HG03025 (cell line): ENCODE measurements around the gene KIF18B.

Experiments
- ATAC-seq: cut with Tn5 transposase; IDR thresholded peaks from one replicate; pipeline ENCODE4 v1.9.1; 2021; ENCODE audit warnings: mild to moderate bottlenecking, moderate library complexity; ENCODE audit not compliant: unreplicated experiment, low FRiP score

Gene KIF18B

DNA sequence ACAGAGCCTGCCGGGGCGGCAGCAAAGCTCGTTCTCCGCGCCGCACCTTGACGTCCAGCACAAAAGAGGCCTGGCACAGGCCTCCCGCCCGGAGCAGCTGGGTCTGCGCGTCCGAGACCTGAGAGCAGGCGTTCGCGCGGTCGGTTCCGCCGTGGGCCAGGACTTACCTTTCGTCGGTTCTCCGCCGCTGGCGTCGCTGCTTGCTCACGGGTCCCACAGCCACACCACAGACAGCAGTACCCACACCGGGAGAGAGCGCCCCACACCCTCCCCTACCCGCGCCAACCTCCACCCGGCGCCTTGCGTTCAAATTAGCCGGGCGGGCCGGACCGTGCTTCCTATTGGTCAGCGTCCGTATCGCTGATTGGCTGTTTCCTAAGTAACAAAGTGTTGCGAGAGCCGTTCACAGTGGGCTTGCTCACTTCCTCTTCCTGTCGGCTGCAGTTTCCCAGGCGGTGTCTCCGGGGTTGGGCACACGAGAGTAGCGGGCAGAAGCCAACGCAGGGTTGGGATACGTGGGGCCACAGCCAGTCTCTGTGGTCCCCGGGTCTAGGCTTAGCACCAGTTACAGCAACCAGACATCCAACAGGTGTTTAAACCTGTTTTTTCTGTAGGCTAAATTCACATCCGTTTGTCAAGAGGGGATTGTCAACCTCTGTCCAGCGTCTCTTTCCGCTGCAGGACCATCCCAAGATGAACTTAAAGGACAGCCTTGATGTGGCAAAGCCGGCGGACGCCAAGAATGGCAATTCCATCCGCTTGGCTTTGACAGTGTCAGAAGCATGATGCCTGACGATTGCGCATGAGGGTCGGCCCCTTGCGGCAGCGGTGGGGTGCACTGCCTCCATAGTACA, at the start of gene KIF18B:
KIF18B (minus strand) TSS at position 313 of the 854 bp plus-strand sequence. CDS start 11,429 bp downstream, outside the sequence.
- ATAC-seq: peak; percentile 61

- ATAC-seq: no peak
These were observed 48.7 kb upstream of the KIF18B start for GRCh38 chr17:44996304-44996703.

DNA sequence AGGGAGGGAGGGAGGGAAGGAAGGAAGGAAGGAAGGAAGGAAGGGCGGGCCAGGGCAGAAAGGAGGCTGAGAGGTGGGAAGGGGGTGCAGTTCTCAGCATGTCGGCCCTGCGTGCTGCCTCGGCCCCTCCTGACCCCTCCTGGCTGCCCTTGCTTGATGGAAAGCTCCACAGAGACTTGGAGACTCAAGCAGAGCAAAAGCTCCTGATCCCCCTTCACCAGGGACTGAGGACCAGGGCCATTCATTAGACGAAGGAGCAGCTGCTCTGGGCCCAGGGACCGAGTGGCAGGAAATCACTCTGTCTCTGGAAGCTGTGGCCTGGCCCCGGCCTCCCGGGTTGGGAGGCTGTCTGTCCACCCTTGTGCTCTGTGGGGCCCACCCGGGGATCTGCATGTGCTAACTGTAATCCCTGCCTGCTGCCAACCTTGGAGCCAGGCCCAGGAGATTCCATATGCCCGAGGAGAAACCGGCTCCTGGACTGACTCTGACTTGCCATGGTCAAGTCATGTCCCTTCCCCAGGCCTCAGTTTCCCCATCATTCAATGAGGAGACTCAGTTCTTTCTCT, 47.9 kb upstream of the KIF18B start:
- no peak for ATAC-seq

DNA sequence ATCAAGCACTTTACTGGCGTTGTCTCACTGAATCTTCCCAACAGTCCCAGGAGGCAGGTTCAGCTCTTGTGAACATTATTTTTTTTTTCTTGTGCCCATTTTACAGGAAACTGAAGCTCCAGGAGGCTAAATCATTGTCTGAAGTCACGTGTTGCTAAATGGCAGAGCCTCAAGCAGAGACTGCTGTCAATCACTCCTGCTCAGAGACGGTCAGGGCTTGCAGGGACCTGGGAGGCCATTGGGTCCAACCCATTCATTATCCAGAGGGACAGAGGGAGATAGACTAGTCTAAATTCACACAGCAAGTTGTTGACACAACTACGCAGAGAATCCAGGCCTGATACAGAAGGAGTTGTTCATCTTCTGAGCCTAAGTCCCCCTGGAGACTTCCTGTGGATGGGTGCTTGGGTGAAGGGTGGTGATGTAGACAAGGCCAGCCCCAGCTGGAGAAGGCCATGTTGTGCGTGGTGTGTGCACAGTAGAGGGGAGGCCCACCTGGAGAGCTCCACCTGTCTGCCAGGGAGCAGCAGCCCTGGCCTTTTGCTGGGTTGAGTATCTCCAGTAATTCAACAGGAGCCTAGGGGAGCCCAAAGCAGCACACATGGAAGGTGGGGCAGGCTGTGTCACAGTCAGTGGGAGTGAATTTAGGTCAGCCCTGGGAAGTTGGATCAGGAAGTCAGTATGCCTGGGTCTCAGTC, 44.8 kb upstream of the KIF18B start:
- ATAC-seq: no peak

DNA sequence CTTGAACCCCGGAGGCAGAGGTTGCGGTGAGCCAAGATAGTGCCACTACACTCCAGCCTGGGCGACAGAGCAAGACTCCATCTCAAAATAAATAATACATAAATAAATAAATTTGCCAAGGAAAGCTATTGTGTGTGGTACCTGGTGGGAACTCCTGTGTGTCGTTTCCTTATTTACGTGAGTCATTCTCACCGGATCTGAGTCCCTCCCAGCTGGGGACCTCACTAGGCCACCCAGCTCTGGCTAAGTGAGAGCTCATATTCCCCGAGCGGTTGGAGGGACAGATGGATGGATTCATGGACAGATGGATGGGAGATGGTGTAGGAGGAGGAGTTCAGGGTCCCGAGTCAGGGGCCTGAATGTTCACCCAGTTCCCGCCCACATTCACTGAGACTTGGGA, 43.4 kb upstream of the KIF18B start:
- no peak for ATAC-seq

DNA sequence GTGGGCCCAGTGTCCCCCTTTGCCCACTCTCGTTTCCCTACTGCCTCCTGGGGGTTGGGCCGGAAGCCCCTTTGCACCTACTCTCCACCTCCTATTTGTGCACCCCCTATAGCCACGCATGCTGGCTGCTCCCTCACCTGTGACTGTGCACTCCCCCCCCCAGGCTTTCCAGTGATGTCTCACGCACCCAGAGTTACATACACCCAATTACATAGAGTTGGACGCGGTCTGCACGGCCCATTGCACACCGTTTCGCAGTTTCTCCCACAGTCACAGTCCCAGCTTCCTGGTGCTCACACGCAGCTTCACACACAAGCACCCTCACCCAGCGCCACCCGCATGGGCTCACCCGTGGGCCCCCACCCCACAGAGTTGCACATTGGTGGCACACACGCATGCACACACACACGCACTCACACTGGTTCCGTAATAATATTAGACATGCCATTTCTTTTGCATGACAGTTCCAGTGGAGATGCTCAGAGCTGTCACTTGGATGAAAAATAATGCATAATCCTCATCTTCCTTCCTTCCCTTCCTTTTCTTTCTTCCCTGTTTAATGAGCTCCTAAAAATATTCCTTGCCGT, 42.1 kb upstream of the KIF18B start:
- ATAC-seq: no peak

- ATAC-seq: no peak
These were observed 40.7 kb upstream of the KIF18B start for GRCh38 chr17:44988044-44988942.

GRCh38 chr17:44983563-44983962, 36.0 kb upstream of the KIF18B start:
- ATAC-seq: no peak

- ATAC-seq: no peak
These were observed 34.6 kb upstream of the KIF18B start for GRCh38 chr17:44982113-44982702.

DNA sequence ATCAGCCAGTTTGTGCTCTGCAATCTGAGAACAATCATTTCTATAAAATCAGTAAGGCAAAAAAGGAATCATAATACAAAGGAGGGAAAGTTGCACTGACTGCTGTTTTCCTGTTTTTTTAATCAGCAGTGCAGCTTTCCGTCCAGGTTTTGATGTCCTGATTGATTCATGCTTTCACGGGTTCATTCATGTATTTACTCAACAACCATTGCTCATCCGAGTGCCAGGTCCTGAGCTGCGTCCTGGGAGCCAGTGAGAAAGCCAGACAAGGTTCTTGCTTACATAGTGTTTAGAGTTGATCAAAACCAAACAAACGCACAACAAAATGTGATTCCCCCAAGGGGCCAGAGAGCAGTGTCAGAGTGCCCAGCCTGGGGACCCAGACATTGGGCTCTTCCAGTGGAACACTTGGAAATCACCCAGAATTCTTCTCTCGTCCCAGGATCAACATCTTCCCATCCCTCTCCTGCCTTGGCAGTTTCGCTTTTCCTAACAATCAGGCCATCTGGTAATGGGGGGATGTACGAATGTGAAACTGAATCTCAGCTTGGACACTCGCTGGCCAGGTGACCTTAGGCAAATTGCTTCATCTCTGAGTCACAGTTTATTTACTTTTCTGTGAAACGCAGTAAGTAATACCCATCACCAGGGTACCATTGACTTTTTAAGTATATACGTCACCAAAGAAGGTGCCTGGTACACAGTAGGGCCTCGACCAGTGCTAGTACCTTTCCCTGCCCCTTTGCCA, 33.8 kb upstream of the KIF18B start:
- ATAC-seq: no peak

GRCh38 chr17:44979426-44979995, 31.9 kb upstream of the KIF18B start:
- no peak for ATAC-seq

DNA sequence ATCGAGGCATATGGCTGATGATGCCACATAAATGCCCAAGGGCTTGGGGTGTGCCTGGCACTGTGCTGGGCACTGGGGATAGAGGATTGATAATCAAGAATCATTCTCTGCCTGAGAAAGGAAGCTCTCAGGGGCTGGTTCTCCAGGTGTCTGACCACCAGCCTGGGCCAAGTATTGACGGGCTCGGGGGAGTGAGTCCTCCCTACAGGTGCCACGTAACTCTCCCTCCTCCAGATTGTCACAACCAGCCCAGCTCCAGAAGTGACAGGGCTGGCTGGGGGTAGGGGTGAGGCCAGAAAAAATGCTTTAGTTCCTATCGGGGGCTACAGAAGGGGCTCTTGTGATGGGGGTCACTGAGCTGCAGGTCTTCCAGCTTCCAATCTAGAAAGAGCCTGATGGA, 31.2 kb upstream of the KIF18B start:
- ATAC-seq: no peak

- no peak for ATAC-seq
These were observed 30.4 kb upstream of the KIF18B start for GRCh38 chr17:44977814-44978550.

DNA sequence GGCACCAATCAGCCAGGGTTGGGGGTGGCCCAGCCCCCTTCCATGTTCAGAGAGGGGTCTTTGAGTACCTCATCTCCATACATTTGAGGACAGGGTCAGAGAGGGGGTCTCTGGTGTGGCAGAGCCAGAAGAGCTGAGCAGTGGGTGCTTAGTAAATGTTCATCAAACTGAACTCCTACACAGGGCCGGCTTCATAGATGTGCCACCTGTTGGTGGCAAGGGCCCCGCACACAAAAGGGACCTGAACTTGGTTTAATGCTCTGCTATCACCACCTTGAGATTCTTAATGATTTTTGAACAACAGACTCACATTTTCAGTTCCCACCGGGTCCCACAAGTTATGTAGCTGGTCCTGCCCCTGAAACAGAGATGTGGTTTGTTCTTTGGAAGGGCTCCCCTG, 29.5 kb upstream of the KIF18B start:
- no peak for ATAC-seq

GRCh38 chr17:44976206-44976605, 28.6 kb upstream of the KIF18B start:
- no peak for ATAC-seq

DNA sequence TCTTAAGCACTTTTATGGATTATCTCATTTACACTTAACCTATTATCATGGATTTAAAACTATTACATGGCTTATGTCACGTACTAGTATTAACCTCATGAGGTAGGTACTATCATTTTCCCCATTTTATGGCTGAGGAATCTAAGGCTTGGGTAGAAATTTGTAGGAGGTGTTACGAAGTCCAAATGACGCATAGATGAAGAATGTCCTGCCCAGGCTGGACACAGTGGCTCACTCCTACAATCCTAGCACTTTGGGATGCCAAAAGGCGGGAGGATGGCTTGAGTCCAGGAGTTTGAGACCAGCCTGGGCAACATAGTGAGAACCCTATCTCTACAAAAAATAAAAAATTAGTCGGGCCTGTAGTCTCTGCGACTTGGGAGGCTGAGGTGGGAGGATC, 25.4 kb upstream of the KIF18B start:
- no peak for ATAC-seq

- ATAC-seq: no peak
These were observed 24.4 kb upstream of the KIF18B start for GRCh38 chr17:44971776-44972483.
